Smooth muscle cell (in vitro differentiated cells): ENCODE results near the gene WDR27. TPM values are rescaled to one million over a fixed set of nuclear protein-coding genes. Genes with fewer than 3 reads are reported as not detected.

ENCODE experiments used
- DNase-seq: peaks from one replicate; lab custom pipeline; 2025; ENCODE audit not compliant: unreplicated experiment; lab: John Stamatoyannopoulos, UW
- H2AFZ ChIP-seq: fragments of 200-600 bp; sonication (generic); 2 replicates; pipeline ENCODE4 v1.6.0; 2016; ENCODE audit warnings: antibody characterized with exemption, low read depth, mild to moderate bottlenecking
- H3F3A ChIP-seq: fragments of 200-600 bp; sonication (generic); 2 replicates; pipeline ENCODE4 v1.6.0; 2017; ENCODE audit warnings: antibody characterized with exemption, low read depth
- H3K27ac ChIP-seq: fragments of 200-600 bp; sonication (generic); 2 replicates; pipeline ENCODE4 v1.5.1; 2016; ENCODE audit warnings: low read depth, mild to moderate bottlenecking
- H3K27me3 ChIP-seq: fragments of 200-600 bp; sonication (generic); 2 replicates; pipeline ENCODE4 v1.6.1; 2016; ENCODE audit warnings: low read depth, mild to moderate bottlenecking
- H3K36me3 ChIP-seq: fragments of 200-600 bp; sonication (generic); 2 replicates; pipeline ENCODE4 v1.5.1; 2016; ENCODE audit warnings: low read depth
- H3K4me1 ChIP-seq: fragments of 200-600 bp; sonication (generic); 2 replicates; pipeline ENCODE4 v1.5.1; 2016; ENCODE audit warnings: low read depth
- H3K4me2 ChIP-seq: fragments of 200-600 bp; sonication (generic); 2 replicates; pipeline ENCODE4 v1.6.0; 2016; ENCODE audit warnings: mild to moderate bottlenecking
- H3K4me3 ChIP-seq: fragments of 200-600 bp; sonication (generic); 2 replicates; pipeline ENCODE4 v1.5.1; 2016; ENCODE audit warnings: mild to moderate bottlenecking
- H3K79me2 ChIP-seq: fragments of 200-600 bp; sonication (generic); 2 replicates; pipeline ENCODE4 v1.6.0; 2016; ENCODE audit warnings: low read depth, mild to moderate bottlenecking
- H3K9ac ChIP-seq: fragments of 200-600 bp; sonication (generic); 2 replicates; pipeline ENCODE4 v1.6.0; 2016; ENCODE audit warnings: low read depth
- H3K9me3 ChIP-seq: fragments of 200-600 bp; sonication (generic); replicated peaks from 2 replicates; pipeline ENCODE4 v1.5.1; 2016; ENCODE audit warnings: low read depth
- H4K20me1 ChIP-seq: fragments of 200-600 bp; sonication (generic); 2 replicates; pipeline ENCODE4 v1.6.0; 2016; ENCODE audit warnings: low read depth
- CTCF ChIP-seq: fragments of 200-600 bp; sonication (generic); IDR thresholded peaks from 2 replicates; pipeline ENCODE4 v1.5.1; 2017; ENCODE audit warnings: borderline replicate concordance, mild to moderate bottlenecking, antibody characterized with exemption; ENCODE audit not compliant: insufficient read depth, poor library complexity, severe bottlenecking
- WGBS: methylation state at CpG from one replicate; pipeline ENCODE4 v1.1.7; 2016; ENCODE audit warnings: low lambda C conversion rate; 5-methylcytosine and 5-hydroxymethylcytosine counted together
- polyA plus RNA-seq: library from polyadenylated mRNA; unstranded; fragments of >200 nt; fragmentation: Nextera tagmentation; extraction: Ambion mirVana; gene quantifications from 2 replicates; pipeline ENCODE4 v1.2.1, GENCODE V29; 2016
- total RNA-seq: library from RNA; depleted of rRNA; stranded (reverse); fragments of >200 nt; gene quantifications from 2 replicates; pipeline ENCODE4 v1.2.3, GENCODE V29; 2014

WDR27 gene
- total and polyA plus RNA-seq, 2 experiments from 2014 or later = 26.0 to 47.0 TPM

GRCh38 chr6:169490246-169490641, 211.6 kb downstream of the WDR27 start:
- peak overlapping the region; percentile 66 for H3K27ac ChIP-seq
- H3K9me3 ChIP-seq = no peaks in the 10 kb centered on the region
- H3K4me1 ChIP-seq = no peaks in the 10 kb centered on the region
- 94% methylated on average over 6 of the region's 6 CpGs for WGBS
- H3K36me3 ChIP-seq = no peaks in the 10 kb centered on the region
- no peaks in the 10 kb centered on the region for H3K27me3 ChIP-seq
- no peaks in the 10 kb centered on the region for H4K20me1 ChIP-seq
- peak overlapping the region; percentile 38 for H2AFZ ChIP-seq
- no peak overlapping the region for H3K4me3 ChIP-seq
- peaks cover 5% of the 10 kb centered on the region for H3F3A ChIP-seq
- no peak overlapping the region for H3K9ac ChIP-seq
- DNase-seq = no peak
- H3K79me2 ChIP-seq = no peaks in the 10 kb centered on the region
- H3K4me2 ChIP-seq = peak overlapping the region; percentile 40
- TF ChIP-seq CTCF = no peak

GRCh38 chr6:169489563-169490245, 212.1 kb downstream of the WDR27 start:
- Histone ChIP-seq H2AFZ (no peak overlapping the region), H3K27ac (no peak overlapping the region), H3K4me1 (no peaks in the 10 kb centered on the region), H3K4me3 (no peak overlapping the region), H3F3A (peaks cover 5% of the 10 kb centered on the region), H3K27me3 (no peaks in the 10 kb centered on the region), H3K79me2 (no peaks in the 10 kb centered on the region), H3K9me3 (no peaks in the 10 kb centered on the region), H4K20me1 (no peaks in the 10 kb centered on the region), H3K36me3 (no peaks in the 10 kb centered on the region), H3K9ac (no peak overlapping the region), H3K4me2 (peak overlapping the region; percentile 28)
- 83% methylated on average over 8 of the region's 8 CpGs for WGBS
- DNase-seq = no peak
- TF ChIP-seq CTCF = no peak

- Histone ChIP-seq H3K9ac (no peak overlapping the region), H3K9me3 (no peaks in the 10 kb centered on the region), H3K4me3 (no peak overlapping the region), H2AFZ (no peak overlapping the region), H4K20me1 (no peaks in the 10 kb centered on the region), H3K36me3 (no peaks in the 10 kb centered on the region), H3K4me1 (no peaks in the 10 kb centered on the region), H3K27ac (no peak overlapping the region), H3K4me2 (no peak overlapping the region), H3F3A (peaks cover 5% of the 10 kb centered on the region), H3K79me2 (no peaks in the 10 kb centered on the region), H3K27me3 (no peaks in the 10 kb centered on the region)
- 89% methylated on average over 5 of the region's 5 CpGs for WGBS
- TF ChIP-seq CTCF = peak; percentile 16
- no peak for DNase-seq
Measured at GRCh38 chr6:169487579-169488436, 214.0 kb downstream of the WDR27 start.
